Measurements from ENCODE around the gene THSD7B.

The THSD7B gene

GRCh38 chr2:137229834-137230233 lies 464.5 kb downstream of the THSD7B start:
- TF ChIP-seq, protein P1, sequence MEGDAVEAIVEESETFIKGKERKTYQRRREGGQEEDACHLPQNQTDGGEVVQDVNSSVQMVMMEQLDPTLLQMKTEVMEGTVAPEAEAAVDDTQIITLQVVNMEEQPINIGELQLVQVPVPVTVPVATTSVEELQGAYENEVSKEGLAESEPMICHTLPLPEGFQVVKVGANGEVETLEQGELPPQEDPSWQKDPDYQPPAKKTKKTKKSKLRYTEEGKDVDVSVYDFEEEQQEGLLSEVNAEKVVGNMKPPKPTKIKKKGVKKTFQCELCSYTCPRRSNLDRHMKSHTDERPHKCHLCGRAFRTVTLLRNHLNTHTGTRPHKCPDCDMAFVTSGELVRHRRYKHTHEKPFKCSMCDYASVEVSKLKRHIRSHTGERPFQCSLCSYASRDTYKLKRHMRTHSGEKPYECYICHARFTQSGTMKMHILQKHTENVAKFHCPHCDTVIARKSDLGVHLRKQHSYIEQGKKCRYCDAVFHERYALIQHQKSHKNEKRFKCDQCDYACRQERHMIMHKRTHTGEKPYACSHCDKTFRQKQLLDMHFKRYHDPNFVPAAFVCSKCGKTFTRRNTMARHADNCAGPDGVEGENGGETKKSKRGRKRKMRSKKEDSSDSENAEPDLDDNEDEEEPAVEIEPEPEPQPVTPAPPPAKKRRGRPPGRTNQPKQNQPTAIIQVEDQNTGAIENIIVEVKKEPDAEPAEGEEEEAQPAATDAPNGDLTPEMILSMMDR (conservative IDR thresholded peaks at IDR 0.05; ENCODE audit: low read depth, low read length): no peak
- Histone ChIP-seq H3K79me2 (ENCODE audit: insufficient read depth, low read depth) (no peaks in the 10 kb centered on the region), H3K27ac (no peak overlapping the region), H3K27me3 (ENCODE audit: insufficient read depth, low read depth) (no peaks in the 10 kb centered on the region), H4K20me1 (ENCODE audit: insufficient read depth) (no peaks in the 10 kb centered on the region), H2AFZ (ENCODE audit: low read depth) (no peak overlapping the region), H3K4me2 (no peak overlapping the region), H3K36me3 (ENCODE audit: insufficient read depth) (no peaks in the 10 kb centered on the region), H3K4me1 (ENCODE audit: low read depth, poor library complexity, severe bottlenecking) (no peaks in the 10 kb centered on the region), H3K4me3 (IDR thresholded peaks at IDR 0.05; ENCODE audit: insufficient read depth, low read depth, low read length) (no peak overlapping the region), H3K9ac (no peak overlapping the region)

- no peaks in the 10 kb centered on the region for H3K79me2 ChIP-seq (ENCODE audit: insufficient read depth, low read depth)
- no peak overlapping the region for H3K27ac ChIP-seq
- H2AFZ ChIP-seq (ENCODE audit: low read depth): no peak overlapping the region
- no peaks in the 10 kb centered on the region for H3K27me3 ChIP-seq (ENCODE audit: insufficient read depth, low read depth)
- TF ChIP-seq, protein P1 (conservative IDR thresholded peaks at IDR 0.05; ENCODE audit: low read depth, low read length): no peak
- H4K20me1 ChIP-seq (ENCODE audit: insufficient read depth): no peaks in the 10 kb centered on the region
- no peaks in the 10 kb centered on the region for H3K4me1 ChIP-seq (ENCODE audit: low read depth, poor library complexity, severe bottlenecking)
- H3K36me3 ChIP-seq (ENCODE audit: insufficient read depth): no peaks in the 10 kb centered on the region
- no peak overlapping the region for H3K9ac ChIP-seq
- no peak overlapping the region for H3K4me3 ChIP-seq (IDR thresholded peaks at IDR 0.05; ENCODE audit: insufficient read depth, low read depth, low read length)
- H3K4me2 ChIP-seq: no peak overlapping the region
These were observed 466.3 kb downstream of the THSD7B start for GRCh38 chr2:137231628-137232027.

GRCh38 chr2:137232076-137232475 lies 466.7 kb downstream of the THSD7B start:
- H3K4me1 ChIP-seq (ENCODE audit: low read depth, poor library complexity, severe bottlenecking): no peaks in the 10 kb centered on the region
- H3K27ac ChIP-seq: no peak overlapping the region
- no peak overlapping the region for H3K9ac ChIP-seq
- no peak overlapping the region for H2AFZ ChIP-seq (ENCODE audit: low read depth)
- H4K20me1 ChIP-seq (ENCODE audit: insufficient read depth): no peaks in the 10 kb centered on the region
- no peaks in the 10 kb centered on the region for H3K79me2 ChIP-seq (ENCODE audit: insufficient read depth, low read depth)
- no peaks in the 10 kb centered on the region for H3K27me3 ChIP-seq (ENCODE audit: insufficient read depth, low read depth)
- TF ChIP-seq, protein P1 (conservative IDR thresholded peaks at IDR 0.05; ENCODE audit: low read depth, low read length): no peak
- H3K4me3 ChIP-seq (IDR thresholded peaks at IDR 0.05; ENCODE audit: insufficient read depth, low read depth, low read length): no peak overlapping the region
- H3K4me2 ChIP-seq: no peak overlapping the region
- no peaks in the 10 kb centered on the region for H3K36me3 ChIP-seq (ENCODE audit: insufficient read depth)

DNA sequence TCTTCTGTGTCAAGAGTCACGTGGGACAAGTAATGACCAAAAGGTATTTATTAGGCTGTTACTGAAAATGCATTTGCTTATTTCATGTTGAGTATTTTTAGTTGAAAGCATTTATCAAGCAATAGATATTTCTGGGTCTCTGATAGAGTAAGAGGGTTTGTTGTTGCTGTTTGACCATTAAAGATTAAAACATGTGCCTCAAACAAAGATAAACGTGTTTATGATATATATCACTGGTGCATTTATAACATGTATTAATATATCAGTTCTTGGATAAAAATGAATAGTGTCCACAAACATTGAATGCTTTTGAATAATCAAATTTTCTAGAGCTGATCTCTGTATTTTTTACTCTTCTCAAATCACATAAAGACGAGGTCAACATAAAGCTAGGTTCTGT lies 467.7 kb downstream of the THSD7B start:
- no peak overlapping the region for H3K9ac ChIP-seq
- TF ChIP-seq, protein P1 (conservative IDR thresholded peaks at IDR 0.05; ENCODE audit: low read depth, low read length): no peak

More for the DNA sequence above, 467.7 kb downstream of the THSD7B start:
- Histone ChIP-seq H2AFZ (ENCODE audit: low read depth) (no peak overlapping the region), H3K27ac (no peak overlapping the region), H3K36me3 (ENCODE audit: insufficient read depth) (no peaks in the 10 kb centered on the region), H3K79me2 (ENCODE audit: insufficient read depth, low read depth) (no peaks in the 10 kb centered on the region), H3K4me1 (ENCODE audit: low read depth, poor library complexity, severe bottlenecking) (no peaks in the 10 kb centered on the region), H4K20me1 (ENCODE audit: insufficient read depth) (no peaks in the 10 kb centered on the region), H3K27me3 (ENCODE audit: insufficient read depth, low read depth) (no peaks in the 10 kb centered on the region), H3K4me2 (no peak overlapping the region), H3K4me3 (IDR thresholded peaks at IDR 0.05; ENCODE audit: insufficient read depth, low read depth, low read length) (no peak overlapping the region)

Measured in KMS-11 (cell line).